ENCODE data around the gene DDIT3. TPM values are rescaled to one million over a fixed set of nuclear protein-coding genes. Genes with fewer than 3 reads are reported as not detected.

The DDIT3 gene
- total RNA-seq, 2 donors from 2014 or later, result 64.6 to 71.7 TPM

- Mint-ChIP-seq H3K9me3 (no peaks in the 10 kb centered on the region), H3K36me3 (ENCODE audit: insufficient read depth in 2 of 2) (peaks cover 2 to 7% of the 10 kb centered on the region in 2 donors), H3K4me3 (no peak overlapping the region), H3K27ac (no peak overlapping the region), H3K27me3 (ENCODE audit: low read depth) (no peaks in the 10 kb centered on the region), H3K4me1 (ENCODE audit: low read depth) (peaks cover 26% of the 10 kb centered on the region)
- ATAC-seq (replicated peaks in 1 of 2) (no peak), DNase-seq (no peak)
These were observed 52.4 kb downstream of the DDIT3 start for GRCh38 chr12:57467915-57468314.

GRCh38 chr12:57467212-57467874, 53.0 kb downstream of the DDIT3 start:
- H3K4me1 Mint-ChIP-seq (ENCODE audit: low read depth), result peaks cover 26% of the 10 kb centered on the region
- H3K27me3 Mint-ChIP-seq (ENCODE audit: low read depth), result no peaks in the 10 kb centered on the region
- no peaks in the 10 kb centered on the region for H3K9me3 Mint-ChIP-seq
- no peak overlapping the region for H3K27ac Mint-ChIP-seq
- H3K36me3 Mint-ChIP-seq (ENCODE audit: insufficient read depth in 2 of 2), result peaks cover 3 to 4% of the 10 kb centered on the region in 2 donors
- no peak for ATAC-seq (replicated peaks in 1 of 2)
- no peak overlapping the region for H3K4me3 Mint-ChIP-seq
- no peak for DNase-seq

Other genes starting within 250 kb of the DDIT3 start
- 10 to 100 TPM; 78.9 to 79.1 TPM for gene R3HDM2, start 89.5 kb downstream of the DDIT3 start, total RNA-seq
- gene INHBC, start 85.7 kb downstream of the DDIT3 start, total RNA-seq, result not detected
- gene INHBE, start 65.2 kb downstream of the DDIT3 start, total RNA-seq, result 1 to 10 TPM; 3.8 to 4.8 TPM
- 1 to 10 TPM in 1 of 2 donors, under 1 TPM in 1; 0.21 to 1.3 TPM for gene GLI1, start 60.7 kb downstream of the DDIT3 start, total RNA-seq
- 100 to 1,000 TPM; 119 to 153 TPM for gene ARHGAP9, start 40.6 kb downstream of the DDIT3 start, total RNA-seq
- gene MARS1, start 32.4 kb downstream of the DDIT3 start, total RNA-seq, result 100 to 1,000 TPM; 575 to 653 TPM
- gene MBD6, start 2.3 kb upstream of the DDIT3 start, total RNA-seq, result 100 to 1,000 TPM; 131 to 148 TPM
- gene DCTN2, start 26.7 kb upstream of the DDIT3 start, total RNA-seq, result 10 to 100 TPM; 94.9 to 99.0 TPM
- 1 to 10 TPM; 3.2 to 5.9 TPM for gene KIF5A, start 29.5 kb upstream of the DDIT3 start, total RNA-seq
- 10 to 100 TPM; 21.3 to 23.1 TPM for gene PIP4K2C, start 70.7 kb upstream of the DDIT3 start, total RNA-seq
- 10 to 100 TPM; 44.3 to 52.7 TPM for gene DTX3, start 84.3 kb upstream of the DDIT3 start, total RNA-seq
- gene ARHGEF25, start 90.9 kb upstream of the DDIT3 start, total RNA-seq, result 1 to 10 TPM; 2.8 to 5.3 TPM
- 1 to 10 TPM; 2.5 to 3.8 TPM for gene B4GALNT1, start 112.7 kb upstream of the DDIT3 start, total RNA-seq
- gene OS9, start 173.6 kb upstream of the DDIT3 start, total RNA-seq, result 100 to 1,000 TPM; 103 to 104 TPM
- gene AGAP2, start 218.2 kb upstream of the DDIT3 start, total RNA-seq, result 10 to 100 TPM; 21.7 to 26.9 TPM
- gene TSPAN31, start 224.5 kb upstream of the DDIT3 start, total RNA-seq, result 10 to 100 TPM; 18.2 to 19.6 TPM
- 100 to 1,000 TPM; 150 to 154 TPM for gene CDK4, start 231.8 kb upstream of the DDIT3 start, total RNA-seq
- 10 to 100 TPM; 30.2 to 32.9 TPM for gene MARCHF9, start 234.6 kb upstream of the DDIT3 start, total RNA-seq
- 10 to 100 TPM; 11.1 to 14.7 TPM for gene CYP27B1, start 246.6 kb upstream of the DDIT3 start, total RNA-seq